Endothelial cell of umbilical vein (primary cell): ENCODE measurements around the gene POLR3GL. TPM values are rescaled to one million over a fixed set of nuclear protein-coding genes. Genes with fewer than 3 reads are reported as not detected.
"Not testable (repeated sequence)": the region's sequence is repeated elsewhere in the genome, so short reads cannot be mapped to it uniquely, and the experiment has no call there.

ENCODE experiments used
- BruUV-seq: library from RNA; stranded (reverse); fragments of 400-500 nt; replicated peaks from 2 replicates; lab custom pipeline; 2021; lab: Mats Ljungman, UMichigan
- CTCF ChIA-PET: fragments of 300-600, 350-600 bp; sonication (Branson Sonifier 250); formaldehyde crosslinking; loops from one replicate; lab custom pipeline; 2021; ENCODE audit warnings: antibody characterized with exemption, inconsistent platforms; lab: Charles Lee
- POLR2A ChIA-PET: fragments of 300-600, 350-600 bp; sonication (Branson Sonifier 250); formaldehyde crosslinking; loops from one replicate; lab custom pipeline; 2021; ENCODE audit warnings: antibody characterized with exemption, inconsistent platforms; lab: Charles Lee
- DNase-seq: peaks from one replicate; pipeline ENCODE4 v3.0.0-alpha.2; 2011; ENCODE audit warnings: low read depth, low spot score
- FAIRE-seq: peaks from 2 replicates; lab custom pipeline; 2011; peaks lifted over from hg19 to GRCh38; lab: Jason Lieb, UNC
- H2AFZ ChIP-seq: 2 replicates; pipeline ENCODE4 v1.6.0; 2012; ENCODE audit warnings: low read depth, low read length, control low read depth, inconsistent platforms
- H3K27ac ChIP-seq: 2 replicates; pipeline ENCODE4 v1.5.1; 2011; ENCODE audit warnings: low read depth, mild to moderate bottlenecking, control low read depth, low read length, moderate library complexity; ENCODE audit not compliant: insufficient read depth
- H3K27me3 ChIP-seq, 2 experiments: 2 replicates each; pipeline versions ENCODE4 v1.6.0 to v1.6.1; 2011; ENCODE audit warnings: low read length in 2 of 2, mixed read lengths in 1 of 2; ENCODE audit not compliant: control insufficient read depth in 2 of 2, insufficient read depth in 2 of 2
- H3K36me3 ChIP-seq, 2 experiments: 2 replicates in 1 of 2; 3 replicates in 1 of 2; pipeline ENCODE4 v1.5.1; 2011; ENCODE audit warnings: low read length in 2 of 2, mild to moderate bottlenecking in 1 of 2, moderate library complexity in 1 of 2; ENCODE audit not compliant: control insufficient read depth in 2 of 2, insufficient read depth in 2 of 2; ENCODE audit errors: extremely low read depth in 1 of 2
- H3K4me1 ChIP-seq: 3 replicates; pipeline ENCODE4 v1.5.1; 2011; ENCODE audit warnings: mild to moderate bottlenecking, low read length; ENCODE audit not compliant: control insufficient read depth, insufficient read depth; ENCODE audit errors: extremely low read depth
- H3K4me2 ChIP-seq: 2 replicates; pipeline ENCODE4 v1.6.1; 2011; ENCODE audit warnings: low read length, control low read depth, mixed read lengths; ENCODE audit not compliant: insufficient read depth
- H3K4me3 ChIP-seq, 3 experiments: fragments of 200-600 bp in 1 of 3; sonication (generic), shearing (Covaris generic) in 1 of 3; replicated peaks in 1 of 3; 2 replicates each; pipeline ENCODE4 v1.5.1; 2011 to 2016; ENCODE audit warnings: control low read depth in 3 of 3, low read length in 3 of 3, mild to moderate bottlenecking in 2 of 3, inconsistent platforms in 1 of 3, low read depth in 1 of 3, moderate library complexity in 1 of 3; ENCODE audit not compliant: insufficient read depth in 1 of 3
- H3K79me2 ChIP-seq: 2 replicates; pipeline ENCODE4 v1.6.0; 2012; ENCODE audit warnings: low read length, inconsistent platforms; ENCODE audit not compliant: control insufficient read depth, insufficient read depth
- H3K9ac ChIP-seq: replicated peaks from 2 replicates; pipeline ENCODE3; 2011; ENCODE audit warnings: low read length, control low read depth; ENCODE audit not compliant: insufficient read depth; ENCODE audit errors: extremely low read depth
- H3K9me1 ChIP-seq: replicated peaks from 3 replicates; pipeline ENCODE4 v1.6.0; 2011; ENCODE audit warnings: mild to moderate bottlenecking, low read length; ENCODE audit not compliant: control insufficient read depth, insufficient read depth; ENCODE audit errors: extremely low read depth
- H3K9me3 ChIP-seq: replicated peaks from 2 replicates; pipeline ENCODE4 v1.5.1; 2012; ENCODE audit warnings: low read length, inconsistent platforms; ENCODE audit not compliant: control insufficient read depth, insufficient read depth
- H4K20me1 ChIP-seq: replicated peaks from 2 replicates; pipeline ENCODE3; 2011; ENCODE audit warnings: mild to moderate bottlenecking, low read length; ENCODE audit not compliant: control insufficient read depth, insufficient read depth; ENCODE audit errors: extremely low read depth
- dilution Hi-C: fragments of 300-500 bp; cut with MboI; formaldehyde crosslinking; loops from one replicate; pipeline ENCODE4 v1.15.0; 2019; ENCODE audit warnings: low sequenced_read_pairs; ENCODE audit not compliant: extremely low pct_ligation_motif_present
- intact Hi-C: fragments of 100-400 bp; cut with micrococcal nuclease; formaldehyde crosslinking; loops from one replicate; pipeline ENCODE4 v1.10.0; 2022
- polyA plus RNA-seq, 4 experiments: library from polyadenylated mRNA; depleted of rRNA in 3 of 4; stranded (reverse) in 3 of 4; unstranded in 1 of 4; fragments of >200 nt; gene quantifications; 2 replicates each; pipeline versions ENCODE4 v1.2.1 to v1.2.3, GENCODE V29; 2011 to 2012; ENCODE audit warnings: missing spikeins in 1 of 4
- total RNA-seq: library from RNA; stranded (reverse); gene quantifications from 2 replicates; pipeline ENCODE4 v1.2.3, GENCODE V29; 2021

POLR3GL gene
- total and polyA plus RNA-seq, 2 donors (not counting 3 experiments of a cell fraction or from before 2014, with no cell fraction given), result 12.4 to 15.3 TPM

- peaks cover 8 to 12% of the 10 kb centered on the region in 2 experiments for H3K27me3 ChIP-seq
- ChIA-PET CTCF (interaction anchor here (0.9 to 2.0 kb wide), 2 partner anchors 9 to 181 kb away, joined by 3 to 7 read pairs; partner anchors contain the start of gene NUDT17), POLR2A (interaction anchor here (1.7 kb wide), 1 partner anchor 25 kb away, joined by 4 read pairs; no protein-coding TSS in a partner anchor)
- intact Hi-C loops, H3K9me3 ChIP-seq, H3K9ac ChIP-seq, H3K4me2 ChIP-seq, H3K9me1 ChIP-seq, H3K4me3 ChIP-seq, H3K27ac ChIP-seq, BruUV-seq, DNase-seq, H4K20me1 ChIP-seq, H3K36me3 ChIP-seq, H3K4me1 ChIP-seq, H3K79me2 ChIP-seq, dilution Hi-C loops, H2AFZ ChIP-seq, FAIRE-seq: not testable (repeated sequence)
These were observed 62.2 kb downstream of the POLR3GL start for GRCh38 chr1:146026650-146027049.

Other genes starting within 250 kb of the POLR3GL start
- not detected in 2 replicates for gene CD160, start 245.2 kb upstream of the POLR3GL start, total RNA-seq
- gene CD160, start 245.2 kb upstream of the POLR3GL start, polyA plus RNA-seq, result not detected in 2 replicates
- 17.3 and 20.5 TPM in 2 replicates for gene RNF115, start 140.6 kb upstream of the POLR3GL start, total RNA-seq
- gene RNF115, start 140.6 kb upstream of the POLR3GL start, polyA plus RNA-seq, result 6.4 and 7.6 TPM in 2 replicates
- 30.4 and 31.0 TPM in 2 replicates for gene POLR3C, start 140.5 kb upstream of the POLR3GL start, total RNA-seq
- 28.4 and 29.5 TPM in 2 replicates for gene POLR3C, start 140.5 kb upstream of the POLR3GL start, polyA plus RNA-seq
- 3.6 and 5.1 TPM in 2 replicates for gene NUDT17, start 119.1 kb upstream of the POLR3GL start, total RNA-seq
- gene NUDT17, start 119.1 kb upstream of the POLR3GL start, polyA plus RNA-seq, result 9.0 TPM in 2 replicates
- gene PIAS3, start 105.6 kb upstream of the POLR3GL start, total RNA-seq, result 50.1 and 53.3 TPM in 2 replicates
- 69.9 and 71.8 TPM in 2 replicates for gene PIAS3, start 105.6 kb upstream of the POLR3GL start, polyA plus RNA-seq
- gene ANKRD35, start 78.8 kb upstream of the POLR3GL start, total RNA-seq, result 0.14 and 0.20 TPM in 2 replicates
- gene ANKRD35, start 78.8 kb upstream of the POLR3GL start, polyA plus RNA-seq, result 0.10 and 0.15 TPM in 2 replicates
- 39.8 and 58.6 TPM in 2 replicates for gene ITGA10, start 54.6 kb upstream of the POLR3GL start, total RNA-seq
- gene ITGA10, start 54.6 kb upstream of the POLR3GL start, polyA plus RNA-seq, result 16.9 and 20.6 TPM in 2 replicates
- 29.0 and 30.5 TPM in 2 replicates for gene PEX11B, start 46.0 kb upstream of the POLR3GL start, total RNA-seq
- 39.7 and 42.5 TPM in 2 replicates for gene PEX11B, start 46.0 kb upstream of the POLR3GL start, polyA plus RNA-seq
- 194 and 200 TPM in 2 replicates for gene RBM8A, start 37.2 kb upstream of the POLR3GL start, total RNA-seq
- 101 and 192 TPM in 2 replicates for gene RBM8A, start 37.2 kb upstream of the POLR3GL start, polyA plus RNA-seq
- 54.9 and 55.6 TPM in 2 replicates for gene LIX1L, start 6.7 kb upstream of the POLR3GL start, total RNA-seq
- 48.4 and 56.4 TPM in 2 replicates for gene LIX1L, start 6.7 kb upstream of the POLR3GL start, polyA plus RNA-seq
- 0.24 and 0.60 TPM in 2 replicates for gene ANKRD34A, start 115 bp upstream of the POLR3GL start, total RNA-seq
- gene ANKRD34A, start 115 bp upstream of the POLR3GL start, polyA plus RNA-seq, result 0.41 and 0.43 TPM in 2 replicates
- 7.6 and 9.1 TPM in 2 replicates for gene TXNIP, start 31.9 kb downstream of the POLR3GL start, total RNA-seq
- 21.8 and 31.3 TPM in 2 replicates for gene TXNIP, start 31.9 kb downstream of the POLR3GL start, polyA plus RNA-seq
- gene HJV, start 57.0 kb downstream of the POLR3GL start, total RNA-seq, result not detected in 2 replicates
- not detected in 2 replicates for gene HJV, start 57.0 kb downstream of the POLR3GL start, polyA plus RNA-seq
- gene NBPF10, start 180.1 kb downstream of the POLR3GL start, total RNA-seq, result 1.8 TPM in 2 replicates
- 0.57 and 0.61 TPM in 2 replicates for gene NBPF10, start 180.1 kb downstream of the POLR3GL start, polyA plus RNA-seq